ENCODE results near the gene TNPO2. TPM values are rescaled to one million over a fixed set of nuclear protein-coding genes. Genes with fewer than 3 reads are reported as not detected.

The TNPO2 gene
- total RNA-seq, 1 donor from 2014 or later: 109 TPM

GRCh38 chr19:12754465-12755196 is 30.9 kb upstream of the TNPO2 start:
- intact Hi-C loops (cut with micrococcal nuclease): no loop called here
- Mint-ChIP-seq H3K36me3 (ENCODE audit: low read depth) (no peaks in the 10 kb centered on the region), H3K9me3 (no peaks in the 10 kb centered on the region)

GRCh38 chr19:12752056-12752781 is 28.5 kb upstream of the TNPO2 start:
- no peak overlapping the region for H3K4me3 Mint-ChIP-seq (ENCODE audit: low read depth)
- no peak for DNase-seq (ENCODE audit: low spot score)
- peaks cover 13% of the 10 kb centered on the region for H3K36me3 Mint-ChIP-seq (ENCODE audit: low read depth)
- H3K27ac Mint-ChIP-seq: no peak overlapping the region
- peaks cover 10% of the 10 kb centered on the region for H3K27me3 Mint-ChIP-seq (ENCODE audit: low read depth)
- peaks cover 11% of the 10 kb centered on the region for H3K9me3 Mint-ChIP-seq
- peaks cover 3% of the 10 kb centered on the region for H3K4me1 Mint-ChIP-seq (ENCODE audit: low read depth)
- intact Hi-C loops (cut with micrococcal nuclease): no loop called here

More at GRCh38 chr19:12754465-12755196, 30.9 kb upstream of the TNPO2 start:
- no peak for DNase-seq (ENCODE audit: low spot score)
- H3K4me3 Mint-ChIP-seq (ENCODE audit: low read depth): no peak overlapping the region
- peaks cover 11% of the 10 kb centered on the region for H3K27me3 Mint-ChIP-seq (ENCODE audit: low read depth)
- H3K27ac Mint-ChIP-seq: no peak overlapping the region
- peaks cover 5% of the 10 kb centered on the region for H3K4me1 Mint-ChIP-seq (ENCODE audit: low read depth)

- no peak within 1 kb of the TSS for H3K4me3 Mint-ChIP-seq (ENCODE audit: low read depth)
- DNase-seq (ENCODE audit: low spot score): no peak
- intact Hi-C loops (cut with micrococcal nuclease): no loop called here
- H3K27me3 Mint-ChIP-seq (ENCODE audit: low read depth): peaks cover 10% of the 10 kb centered on the region
- H3K9me3 Mint-ChIP-seq: peaks cover 11% of the 10 kb centered on the region
- peaks cover 19% of the 10 kb centered on the region for H3K36me3 Mint-ChIP-seq (ENCODE audit: low read depth)
- H3K27ac Mint-ChIP-seq: no peak within 1 kb of the TSS
- peaks cover 3% of the 10 kb centered on the region for H3K4me1 Mint-ChIP-seq (ENCODE audit: low read depth)
Measured at GRCh38 chr19:12751635-12752034, 27.9 kb upstream of the TNPO2 start, which contains the start of gene BEST2. Gene BEST2 (plus strand): TSS chr19:12751791. CDS start chr19:12752593, 802 bp downstream.

DNA sequence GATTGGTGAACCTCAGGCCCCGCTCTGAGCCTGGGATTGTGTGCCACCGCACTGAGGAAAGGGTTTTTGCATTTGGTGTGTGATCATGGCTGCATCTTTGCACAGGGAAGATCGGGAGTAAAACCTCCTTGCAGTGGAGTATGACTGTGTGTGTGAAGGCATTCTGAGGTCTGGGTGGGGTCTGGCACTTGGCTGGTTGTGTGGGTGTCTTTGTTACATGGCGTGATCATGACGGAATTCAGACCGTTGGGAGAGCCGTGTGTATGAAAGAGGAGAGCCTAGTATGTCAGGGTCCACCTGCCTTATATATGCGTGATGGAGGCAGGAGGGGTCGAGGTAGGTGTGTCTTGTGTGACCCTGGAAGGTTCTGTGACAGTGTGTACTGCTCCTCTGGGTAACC is 27.1 kb upstream of the TNPO2 start:
- H3K4me3 Mint-ChIP-seq (ENCODE audit: low read depth): no peak overlapping the region
- peaks cover 10% of the 10 kb centered on the region for H3K27me3 Mint-ChIP-seq (ENCODE audit: low read depth)
- H3K4me1 Mint-ChIP-seq (ENCODE audit: low read depth): peaks cover 3% of the 10 kb centered on the region
- H3K27ac Mint-ChIP-seq: no peak overlapping the region
- peaks cover 11% of the 10 kb centered on the region for H3K9me3 Mint-ChIP-seq
- DNase-seq (ENCODE audit: low spot score): no peak
- H3K36me3 Mint-ChIP-seq (ENCODE audit: low read depth): peaks cover 26% of the 10 kb centered on the region
- intact Hi-C loops (cut with micrococcal nuclease): no loop called here

GRCh38 chr19:12749938-12750521 is 26.3 kb upstream of the TNPO2 start:
- H3K4me3 Mint-ChIP-seq (ENCODE audit: low read depth): no peak overlapping the region

GRCh38 chr19:12748489-12748888 is 24.8 kb upstream of the TNPO2 start:
- intact Hi-C loops (cut with micrococcal nuclease): no loop called here
- Mint-ChIP-seq H3K4me3 (ENCODE audit: low read depth) (no peak overlapping the region), H3K27ac (no peak overlapping the region), H3K4me1 (ENCODE audit: low read depth) (peaks cover 3% of the 10 kb centered on the region), H3K27me3 (ENCODE audit: low read depth) (peaks cover 10% of the 10 kb centered on the region), H3K36me3 (ENCODE audit: low read depth) (peaks cover 40% of the 10 kb centered on the region), H3K9me3 (peaks cover 11% of the 10 kb centered on the region)
- DNase-seq (ENCODE audit: low spot score): no peak

More at GRCh38 chr19:12749938-12750521, 26.3 kb upstream of the TNPO2 start:
- no peak overlapping the region for H3K27ac Mint-ChIP-seq
- intact Hi-C loops (cut with micrococcal nuclease): no loop called here
- H3K27me3 Mint-ChIP-seq (ENCODE audit: low read depth): peaks cover 10% of the 10 kb centered on the region
- H3K36me3 Mint-ChIP-seq (ENCODE audit: low read depth): peaks cover 34% of the 10 kb centered on the region
- H3K9me3 Mint-ChIP-seq: peaks cover 11% of the 10 kb centered on the region
- no peak for DNase-seq (ENCODE audit: low spot score)
- H3K4me1 Mint-ChIP-seq (ENCODE audit: low read depth): peaks cover 3% of the 10 kb centered on the region

GRCh38 chr19:12745166-12745897 is 21.6 kb upstream of the TNPO2 start:
- H3K27me3 Mint-ChIP-seq (ENCODE audit: low read depth): peaks cover 4% of the 10 kb centered on the region
- H3K9me3 Mint-ChIP-seq: peaks cover 11% of the 10 kb centered on the region
- H3K36me3 Mint-ChIP-seq (ENCODE audit: low read depth): peaks cover 49% of the 10 kb centered on the region
- H3K27ac Mint-ChIP-seq: no peak overlapping the region
- intact Hi-C loops (cut with micrococcal nuclease): no loop called here
- H3K4me3 Mint-ChIP-seq (ENCODE audit: low read depth): no peak overlapping the region
- no peak for DNase-seq (ENCODE audit: low spot score)
- H3K4me1 Mint-ChIP-seq (ENCODE audit: low read depth): peaks cover 3% of the 10 kb centered on the region

DNA sequence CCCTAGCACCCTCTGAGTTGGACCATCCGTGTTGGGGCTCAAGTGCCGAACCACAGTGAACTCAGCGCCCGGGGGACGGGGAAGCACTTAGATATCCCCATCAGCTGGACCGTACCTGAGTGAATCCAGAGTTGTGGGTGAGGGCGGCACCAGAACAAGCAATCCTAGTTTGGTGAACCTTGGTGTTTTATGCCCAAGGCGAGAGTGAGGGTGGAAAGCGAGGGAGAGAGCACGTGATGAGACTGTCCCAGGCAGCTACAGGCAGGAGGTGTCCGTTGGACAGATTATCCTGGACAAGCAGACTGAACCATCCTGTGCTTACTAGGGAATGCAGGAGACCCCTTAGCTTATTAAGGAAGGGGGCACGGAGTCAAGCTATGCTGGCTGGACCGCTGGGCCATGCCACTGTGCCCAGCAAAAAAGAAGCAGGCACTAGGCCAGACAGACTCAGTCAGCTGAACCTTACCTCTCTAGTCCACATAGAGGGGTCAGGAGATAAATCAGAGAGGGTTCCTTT is 14.2 kb upstream of the TNPO2 start:
- Mint-ChIP-seq H3K27ac (peak overlapping the region; percentile 78), H3K36me3 (ENCODE audit: low read depth) (peaks cover 30% of the 10 kb centered on the region), H3K4me3 (ENCODE audit: low read depth) (peak overlapping the region; percentile 98)

DNA sequence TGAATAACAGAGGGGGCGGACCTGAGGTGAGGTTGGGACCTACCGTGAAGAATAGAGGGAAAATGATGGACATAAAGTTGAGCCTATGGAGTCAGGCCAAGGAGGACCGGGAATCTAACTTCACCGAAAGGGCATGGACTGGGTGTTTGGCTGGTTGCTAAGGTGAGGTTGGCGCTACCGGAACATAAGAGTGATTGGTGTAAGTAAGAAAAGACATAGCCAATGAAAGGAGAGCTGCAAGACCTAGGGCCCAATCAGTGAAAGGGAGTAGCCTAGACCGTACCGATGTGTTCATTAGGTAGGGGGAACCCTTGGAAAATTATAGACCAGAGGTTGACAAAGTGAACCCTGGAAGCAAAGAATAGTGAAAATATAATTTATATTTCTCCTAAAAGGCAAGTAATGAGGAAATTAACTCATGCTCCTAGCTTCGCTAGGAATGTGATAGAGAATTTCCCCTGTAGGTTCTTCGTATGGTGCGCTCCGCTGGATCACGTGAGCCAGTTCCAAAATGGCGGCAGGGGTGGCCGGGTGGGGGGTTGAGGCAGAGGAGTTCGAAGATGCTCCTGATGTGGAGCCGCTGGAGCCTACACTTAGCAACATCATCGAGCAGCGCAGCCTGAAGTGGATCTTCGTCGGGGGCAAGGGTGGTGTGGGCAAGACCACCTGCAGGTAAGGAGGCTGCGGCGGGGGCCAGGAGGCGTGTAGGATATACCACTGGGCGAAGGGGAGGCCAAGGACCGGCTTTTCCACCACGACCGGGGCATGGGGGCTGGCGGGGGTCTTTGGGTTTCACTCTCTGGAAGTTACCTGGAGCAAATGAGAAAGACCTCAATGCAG is 13.5 kb upstream of the TNPO2 start, which contains the start of gene GET3:
Gene GET3, plus strand, starts transcription at position 503 of the 840 bp plus-strand sequence. Its CDS starts 9 bp downstream, at position 512.
- Mint-ChIP-seq H3K4me3 (ENCODE audit: low read depth) (peak within 1 kb of the TSS; percentile 98), H3K36me3 (ENCODE audit: low read depth) (peaks cover 29% of the 10 kb centered on the region), H3K4me1 (ENCODE audit: low read depth) (peaks cover 27% of the 10 kb centered on the region), H3K9me3 (no peaks in the 10 kb centered on the region), H3K27me3 (ENCODE audit: low read depth) (no peaks in the 10 kb centered on the region), H3K27ac (peak within 1 kb of the TSS; percentile 78)
- peak; percentile 78 for DNase-seq (ENCODE audit: low spot score)
- intact Hi-C loops (cut with micrococcal nuclease): loop anchor here (1.0 kb wide), 1 partner anchor 201 kb away; the partner anchor contains the start of gene CALR

More for the DNA sequence above, 14.2 kb upstream of the TNPO2 start:
- Mint-ChIP-seq H3K27me3 (ENCODE audit: low read depth) (no peaks in the 10 kb centered on the region), H3K9me3 (no peaks in the 10 kb centered on the region), H3K4me1 (ENCODE audit: low read depth) (peaks cover 25% of the 10 kb centered on the region)
- DNase-seq (ENCODE audit: low spot score): no peak
- intact Hi-C loops (cut with micrococcal nuclease): loop anchor here (1.0 kb wide), 1 partner anchor 200 kb away; the partner anchor contains the start of gene CALR

DNA sequence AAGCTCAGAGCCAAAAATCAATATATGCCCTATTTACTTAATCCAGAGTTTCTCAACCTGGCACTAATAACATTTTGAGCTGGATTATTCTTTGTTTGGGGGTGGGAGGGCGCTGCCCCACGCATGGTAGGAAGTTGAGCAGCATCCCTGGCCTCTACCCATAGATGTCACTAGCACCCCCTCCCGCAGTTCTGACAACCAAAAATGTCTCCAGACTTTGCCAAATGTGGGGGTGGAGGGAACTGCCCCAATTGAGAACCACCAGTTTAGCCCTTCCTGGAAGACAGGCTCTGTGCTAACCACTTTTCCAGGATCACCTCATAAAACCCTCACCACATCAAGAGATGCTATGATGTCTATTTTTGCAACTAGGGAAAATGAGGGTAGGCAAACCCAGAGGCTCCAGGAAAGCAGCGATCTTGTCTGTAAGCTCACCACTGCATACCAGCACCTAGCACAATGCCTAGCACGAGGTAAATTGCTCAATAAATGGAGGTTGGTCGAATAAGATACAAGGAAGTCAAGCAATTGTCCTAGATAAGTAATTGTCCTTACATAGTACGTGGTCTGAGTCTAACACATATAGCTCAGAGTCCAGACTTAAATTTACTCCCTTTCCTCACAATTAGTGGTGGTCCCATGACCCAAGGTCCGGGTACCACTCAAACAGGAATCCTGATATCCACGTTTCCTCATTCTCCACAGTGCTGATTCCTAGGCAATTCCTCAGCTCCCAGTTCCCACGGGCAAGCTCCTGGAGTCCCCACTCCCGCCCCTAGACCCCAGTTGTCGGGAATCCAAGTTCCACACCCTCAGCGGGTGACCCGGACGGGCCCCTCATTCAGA is 9.9 kb upstream of the TNPO2 start:
- no peaks in the 10 kb centered on the region for H3K27me3 Mint-ChIP-seq (ENCODE audit: low read depth)
- peaks cover 29% of the 10 kb centered on the region for H3K4me1 Mint-ChIP-seq (ENCODE audit: low read depth)
- peak overlapping the region; percentile 94 for H3K27ac Mint-ChIP-seq
- H3K36me3 Mint-ChIP-seq (ENCODE audit: low read depth): peaks cover 47% of the 10 kb centered on the region
- peak; percentile 48 for DNase-seq (ENCODE audit: low spot score)
- intact Hi-C loops (cut with micrococcal nuclease): loop anchor here (1.0 to 5.0 kb wide), 3 partner anchors 10 to 59 kb away; partner anchors contain the start of genes DHPS, JUNB and TNPO2
- no peaks in the 10 kb centered on the region for H3K9me3 Mint-ChIP-seq
- H3K4me3 Mint-ChIP-seq (ENCODE audit: low read depth): peak overlapping the region; percentile 92

DNA sequence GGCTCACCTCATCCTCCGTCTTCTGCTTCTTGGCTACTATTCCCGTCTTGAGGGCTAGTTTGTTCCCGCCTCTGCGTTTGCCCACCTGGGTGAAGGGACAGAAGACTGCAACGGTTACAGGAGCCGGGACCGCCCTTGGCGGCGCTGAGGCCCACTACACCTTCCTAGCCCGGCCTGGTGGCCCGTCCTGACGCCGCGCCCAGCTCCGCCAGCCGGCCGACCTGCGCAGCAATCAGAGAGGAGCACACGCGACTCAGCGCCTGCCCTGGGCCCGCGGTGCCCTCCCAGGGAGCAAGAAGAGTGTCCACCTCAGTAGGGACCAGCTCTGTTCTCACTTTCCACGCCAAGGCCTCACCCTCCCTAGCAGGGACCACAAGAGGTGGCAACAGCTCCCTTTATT is 7.6 kb upstream of the TNPO2 start:
- H3K27me3 Mint-ChIP-seq (ENCODE audit: low read depth): no peaks in the 10 kb centered on the region
- H3K27ac Mint-ChIP-seq: no peak overlapping the region
- intact Hi-C loops (cut with micrococcal nuclease): loop anchor here (5.0 kb wide), 1 partner anchor 61 kb away; the partner anchor contains the start of gene JUNB
- no peak overlapping the region for H3K4me3 Mint-ChIP-seq (ENCODE audit: low read depth)
- DNase-seq (ENCODE audit: low spot score): no peak
- H3K9me3 Mint-ChIP-seq: no peaks in the 10 kb centered on the region
- peaks cover 13% of the 10 kb centered on the region for H3K4me1 Mint-ChIP-seq (ENCODE audit: low read depth)
- peaks cover 60% of the 10 kb centered on the region for H3K36me3 Mint-ChIP-seq (ENCODE audit: low read depth)
